GM13976 (cell line): ENCODE results near the gene SIRT4.
"Not testable (repeated sequence)": the region's sequence is repeated elsewhere in the genome, so short reads cannot be mapped to it uniquely, and the experiment has no call there.

Experiments
- DNase-seq: peaks from one replicate; pipeline ENCODE4 v3.0.0; 2012; ENCODE audit warnings: low spot score
- in situ Hi-C: fragments of 300-500 bp; cut with MboI; formaldehyde crosslinking; loops from one replicate; pipeline ENCODE4 v1.12.0; 2022; ENCODE audit warnings: low sequenced_read_pairs, mixed read lengths, inconsistent platforms; ENCODE audit not compliant: unreplicated experiment
- TF ChIP-seq, protein P1 (sequence below): IDR thresholded peaks from 2 replicates; pipeline ENCODE4 v1.5.1; 2012; ENCODE audit warnings: borderline replicate concordance, mild to moderate bottlenecking; ENCODE audit not compliant: insufficient read depth; ENCODE audit errors: extremely low read depth, missing control alignments, control extremely low read depth

The SIRT4 gene

GRCh38 chr12:120301962-120302815 lies at the start of gene SIRT4:
SIRT4 (plus strand) TSS chr12:120302321; CDS start chr12:120303562, 1,241 bp downstream.
- TF ChIP-seq, protein P1, sequence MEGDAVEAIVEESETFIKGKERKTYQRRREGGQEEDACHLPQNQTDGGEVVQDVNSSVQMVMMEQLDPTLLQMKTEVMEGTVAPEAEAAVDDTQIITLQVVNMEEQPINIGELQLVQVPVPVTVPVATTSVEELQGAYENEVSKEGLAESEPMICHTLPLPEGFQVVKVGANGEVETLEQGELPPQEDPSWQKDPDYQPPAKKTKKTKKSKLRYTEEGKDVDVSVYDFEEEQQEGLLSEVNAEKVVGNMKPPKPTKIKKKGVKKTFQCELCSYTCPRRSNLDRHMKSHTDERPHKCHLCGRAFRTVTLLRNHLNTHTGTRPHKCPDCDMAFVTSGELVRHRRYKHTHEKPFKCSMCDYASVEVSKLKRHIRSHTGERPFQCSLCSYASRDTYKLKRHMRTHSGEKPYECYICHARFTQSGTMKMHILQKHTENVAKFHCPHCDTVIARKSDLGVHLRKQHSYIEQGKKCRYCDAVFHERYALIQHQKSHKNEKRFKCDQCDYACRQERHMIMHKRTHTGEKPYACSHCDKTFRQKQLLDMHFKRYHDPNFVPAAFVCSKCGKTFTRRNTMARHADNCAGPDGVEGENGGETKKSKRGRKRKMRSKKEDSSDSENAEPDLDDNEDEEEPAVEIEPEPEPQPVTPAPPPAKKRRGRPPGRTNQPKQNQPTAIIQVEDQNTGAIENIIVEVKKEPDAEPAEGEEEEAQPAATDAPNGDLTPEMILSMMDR: peak; percentile 75
- in situ Hi-C loops: no loop called here

GRCh38 chr12:120253313-120253712 lies 48.8 kb upstream of the SIRT4 start:
- in situ Hi-C loops, DNase-seq: not testable (repeated sequence)

More at GRCh38 chr12:120301962-120302815, at the start of gene SIRT4:
- peak; percentile 94 for DNase-seq

GRCh38 chr12:120254809-120255208 lies 47.3 kb upstream of the SIRT4 start:
- DNase-seq: no peak
- in situ Hi-C loops: no loop called here
- TF ChIP-seq, protein P1: no peak

DNA sequence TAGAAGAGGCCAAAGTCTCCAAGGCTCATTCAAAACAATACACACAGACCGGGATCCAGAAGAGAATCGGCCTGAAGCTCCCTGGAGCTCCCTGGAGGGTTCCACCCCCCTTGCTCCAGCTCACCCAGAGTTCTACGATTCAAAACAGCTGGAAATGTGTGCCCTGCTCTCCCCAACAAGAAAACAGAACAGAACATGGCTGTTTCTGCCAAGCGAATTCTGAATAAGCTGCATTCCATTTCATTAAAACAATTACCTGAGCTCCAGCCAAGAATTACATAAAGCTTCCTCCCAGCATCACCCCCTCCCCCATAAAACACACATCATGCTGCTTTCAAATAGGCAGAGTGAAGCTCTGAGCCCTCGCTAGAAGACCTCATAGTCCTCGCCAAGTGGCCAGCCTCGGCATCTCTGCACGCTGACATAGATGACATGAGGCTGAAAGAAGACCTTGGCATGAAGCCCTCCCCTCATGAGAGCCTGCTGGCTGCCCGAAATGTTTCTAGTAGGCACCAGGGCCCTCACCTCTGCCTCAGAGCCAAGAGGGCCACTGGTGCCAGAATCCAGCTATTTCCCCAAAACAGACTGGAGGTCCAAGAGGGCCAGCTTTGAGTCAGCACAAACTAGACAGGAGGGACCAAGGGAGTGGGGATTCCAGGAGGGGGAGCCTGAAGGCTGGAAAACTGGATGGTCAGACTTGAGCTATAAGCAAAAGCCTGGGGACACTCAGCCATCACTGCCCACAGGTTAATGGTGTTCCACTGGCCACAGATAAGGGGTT lies 44.9 kb upstream of the SIRT4 start:
- TF ChIP-seq, protein P1: no peak
- DNase-seq: no peak
- in situ Hi-C loops: no loop called here

DNA sequence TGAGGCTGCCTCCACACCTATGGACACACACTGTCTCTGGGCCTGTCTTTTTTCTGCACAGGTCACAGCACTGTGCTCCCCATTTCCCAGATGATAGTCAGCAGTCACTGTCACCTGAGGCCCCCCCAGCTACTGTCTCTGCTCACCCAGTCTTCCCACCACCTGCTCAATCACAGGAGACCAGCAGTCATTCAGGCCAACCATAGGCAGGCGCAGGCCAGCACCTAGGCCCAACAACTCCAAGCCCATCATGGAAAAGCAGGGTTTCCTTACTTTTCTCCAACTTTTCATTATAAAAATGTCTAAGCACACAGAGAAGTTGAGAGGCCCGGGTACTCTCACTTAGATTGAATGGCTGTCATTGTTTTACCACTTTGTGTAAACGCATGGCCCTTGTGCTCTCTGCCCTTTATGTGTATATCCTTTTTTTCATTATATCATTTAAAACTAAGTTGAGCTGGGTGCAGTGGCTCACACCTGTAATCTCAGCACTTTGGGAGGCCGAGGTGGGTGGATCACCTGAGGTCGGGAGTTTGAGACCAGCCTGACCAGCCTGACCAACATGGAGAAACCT lies 43.7 kb upstream of the SIRT4 start:
- DNase-seq: no peak
- TF ChIP-seq, protein P1: no peak
- in situ Hi-C loops: no loop called here

GRCh38 chr12:120259418-120260202 lies 42.5 kb upstream of the SIRT4 start:
- in situ Hi-C loops: no loop called here
- DNase-seq: no peak
- TF ChIP-seq, protein P1: no peak
